Measurements from ENCODE around the gene PTGR3. TPM values are rescaled to one million over a fixed set of nuclear protein-coding genes. Genes with fewer than 3 reads are reported as not detected.

Gene PTGR3
- total RNA-seq, 1 donor from 2014 or later: 6.6 TPM

DNA sequence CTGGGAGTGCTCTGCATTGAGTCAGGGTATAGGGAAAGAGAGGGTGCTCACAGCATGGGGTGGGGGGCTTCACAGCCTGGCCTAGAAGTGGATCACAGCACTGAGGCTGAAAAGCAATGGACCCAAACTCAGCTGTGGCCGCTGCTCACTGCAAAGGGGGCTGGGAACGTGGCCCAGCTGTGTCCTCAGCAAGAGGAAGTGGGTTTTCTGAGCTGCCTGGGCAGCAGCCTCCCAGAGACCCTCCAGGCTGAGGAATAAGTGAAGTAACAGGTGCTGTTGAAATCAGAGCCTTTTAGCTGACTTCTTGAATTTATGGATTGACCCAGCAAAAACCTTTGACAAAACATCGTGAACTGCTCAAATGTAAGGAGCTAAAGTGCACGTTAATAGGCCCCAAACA, 35.2 kb downstream of the PTGR3 start:
- H3K4me3 ChIP-seq (ENCODE audit: low read depth, low read length): no peak overlapping the region
- H3K27me3 ChIP-seq (ENCODE audit: control insufficient read depth, insufficient read depth, low read length): no peaks in the 10 kb centered on the region
- no peak for TF ChIP-seq CTCF (IDR thresholded peaks at IDR 0.05; ENCODE audit: insufficient read depth, low read length, poor library complexity, severe bottlenecking)
- no peak for DNase-seq (ENCODE audit: low read depth)
- H3K36me3 ChIP-seq (ENCODE audit: control insufficient read depth, insufficient read depth, low read length): no peaks in the 10 kb centered on the region

DNA sequence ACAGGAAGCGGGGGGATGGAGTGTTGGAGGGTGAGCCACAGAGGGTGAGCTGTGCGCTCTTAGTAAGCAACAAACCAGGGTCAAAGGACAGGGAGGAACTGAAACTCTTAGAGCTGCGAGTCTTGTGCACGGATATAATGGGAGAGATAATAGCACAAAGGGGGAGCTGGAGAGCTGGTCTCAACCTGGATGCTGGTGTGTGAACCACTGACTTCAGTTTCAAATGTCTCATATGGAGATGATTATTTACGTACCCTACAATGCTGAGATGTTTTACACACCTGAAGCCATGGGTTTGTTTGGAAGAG, 35.9 kb downstream of the PTGR3 start:
- no peaks in the 10 kb centered on the region for H3K36me3 ChIP-seq (ENCODE audit: control insufficient read depth, insufficient read depth, low read length)
- H3K27me3 ChIP-seq (ENCODE audit: control insufficient read depth, insufficient read depth, low read length): no peaks in the 10 kb centered on the region
- no peak for DNase-seq (ENCODE audit: low read depth)
- no peak overlapping the region for H3K4me3 ChIP-seq (ENCODE audit: low read depth, low read length)
- TF ChIP-seq CTCF (IDR thresholded peaks at IDR 0.05; ENCODE audit: insufficient read depth, low read length, poor library complexity, severe bottlenecking): no peak

DNA sequence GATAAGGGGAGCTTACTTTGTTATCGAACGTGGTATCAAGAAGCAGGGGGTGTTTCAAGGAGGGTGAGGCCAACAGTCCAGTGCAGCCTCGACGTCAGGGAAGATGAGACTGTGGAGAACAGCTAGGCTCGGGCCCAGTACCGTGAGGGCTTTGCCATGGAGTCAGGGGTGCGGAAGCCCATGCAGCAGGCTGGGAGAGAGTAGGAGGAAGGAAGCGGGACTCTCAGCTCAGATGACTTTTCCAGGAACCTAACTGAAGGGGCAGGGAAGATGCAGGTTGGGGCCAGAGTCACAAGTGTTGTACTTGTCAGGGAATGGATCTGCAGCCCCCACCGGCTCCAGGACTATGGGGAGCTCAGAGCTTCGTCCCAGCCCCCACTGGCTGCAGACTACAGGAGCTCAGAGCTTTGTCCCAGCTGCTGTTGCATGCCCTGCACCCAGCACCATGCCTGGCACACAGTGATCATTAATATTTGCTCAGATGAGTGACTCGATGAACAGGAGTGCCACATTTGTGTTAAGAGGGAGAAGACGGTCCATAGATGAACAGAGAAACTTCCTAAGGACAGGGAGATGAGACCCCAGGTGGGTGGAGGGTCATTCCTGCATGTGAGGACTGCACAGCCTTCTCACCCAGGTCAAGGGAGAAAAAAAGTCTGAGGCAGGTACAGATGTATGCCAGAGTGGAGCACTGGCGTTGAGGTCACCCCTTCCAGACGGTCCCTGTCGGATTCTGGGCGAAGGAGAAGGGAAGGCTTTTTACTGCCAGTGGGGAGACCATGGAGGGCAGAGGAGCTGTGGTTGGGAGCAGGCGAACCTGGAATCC, 36.4 kb downstream of the PTGR3 start:
- H3K27me3 ChIP-seq (ENCODE audit: control insufficient read depth, insufficient read depth, low read length): no peaks in the 10 kb centered on the region
- H3K4me3 ChIP-seq (ENCODE audit: low read depth, low read length): no peak overlapping the region
- H3K36me3 ChIP-seq (ENCODE audit: control insufficient read depth, insufficient read depth, low read length): no peaks in the 10 kb centered on the region
- TF ChIP-seq CTCF (IDR thresholded peaks at IDR 0.05; ENCODE audit: insufficient read depth, low read length, poor library complexity, severe bottlenecking): no peak
- DNase-seq (ENCODE audit: low read depth): no peak

DNA sequence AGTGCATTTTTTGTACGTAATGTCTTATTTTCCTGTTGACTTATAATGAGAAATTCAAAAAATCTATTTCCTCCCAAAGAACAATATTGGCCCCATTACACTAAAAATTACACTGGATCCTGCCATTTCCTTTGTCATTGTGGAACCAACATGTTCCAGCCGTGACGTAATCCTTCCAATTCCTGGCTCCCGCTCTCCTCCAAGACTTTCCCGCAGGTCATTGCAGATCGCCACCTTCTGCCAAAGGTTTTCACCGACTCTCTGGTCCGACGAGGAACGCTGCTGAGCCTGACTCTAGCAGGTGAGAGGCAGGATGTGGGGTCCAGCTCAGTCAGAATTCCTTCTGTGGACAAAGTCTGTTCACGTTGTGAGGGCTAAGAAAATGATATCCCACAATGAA, 38.0 kb downstream of the PTGR3 start:
- H3K27me3 ChIP-seq (ENCODE audit: control insufficient read depth, insufficient read depth, low read length): no peaks in the 10 kb centered on the region
- no peak for DNase-seq (ENCODE audit: low read depth)
- no peaks in the 10 kb centered on the region for H3K36me3 ChIP-seq (ENCODE audit: control insufficient read depth, insufficient read depth, low read length)
- H3K4me3 ChIP-seq (ENCODE audit: low read depth, low read length): no peak overlapping the region
- no peak for TF ChIP-seq CTCF (IDR thresholded peaks at IDR 0.05; ENCODE audit: insufficient read depth, low read length, poor library complexity, severe bottlenecking)

- DNase-seq (ENCODE audit: low read depth): no peak
- Histone ChIP-seq H3K4me3 (ENCODE audit: low read depth, low read length) (no peak overlapping the region), H3K36me3 (ENCODE audit: control insufficient read depth, insufficient read depth, low read length) (no peaks in the 10 kb centered on the region), H3K27me3 (ENCODE audit: control insufficient read depth, insufficient read depth, low read length) (no peaks in the 10 kb centered on the region)
- no peak for TF ChIP-seq CTCF (IDR thresholded peaks at IDR 0.05; ENCODE audit: insufficient read depth, low read length, poor library complexity, severe bottlenecking)
Measured at GRCh38 chr18:75170022-75170789, 38.7 kb downstream of the PTGR3 start.
